Spinal cord (tissue), 10 donors: Measurements from ENCODE around the gene FIGLA. TPM values are rescaled to one million over a fixed set of nuclear protein-coding genes. Genes with fewer than 3 reads are reported as not detected.
A peak's percentile ranks its signal among the peaks of the same experiment; 100 is the strongest.

Source experiments
- DNase-seq, 6 donors: peaks; one replicate each; pipeline versions ENCODE4 v3.0.0 to v3.0.0-alpha.2; 2013 to 2015; ENCODE audit warnings: low spot score in 6 of 6, low read depth in 4 of 6
- H3K27ac ChIP-seq: one replicate; pipeline ENCODE4 v1.5.1; 2013; ENCODE audit warnings: low read depth, low read length, control low read depth
- H3K27me3 ChIP-seq: one replicate; pipeline ENCODE4 v1.6.1; 2013; ENCODE audit warnings: low read length; ENCODE audit not compliant: control insufficient read depth, insufficient read depth
- H3K36me3 ChIP-seq: one replicate; pipeline ENCODE4 v1.6.1; 2013; ENCODE audit warnings: low read length; ENCODE audit not compliant: control insufficient read depth, insufficient read depth
- H3K4me1 ChIP-seq: one replicate; pipeline ENCODE4 v1.6.1; 2013; ENCODE audit warnings: low read length; ENCODE audit not compliant: control insufficient read depth, insufficient read depth
- H3K4me3 ChIP-seq: one replicate; pipeline ENCODE4 v1.5.1; 2013; ENCODE audit warnings: low read depth, low read length, control low read depth
- H3K9me3 ChIP-seq: one replicate; pipeline ENCODE4 v1.6.1; 2013; ENCODE audit warnings: low read length; ENCODE audit not compliant: control insufficient read depth, insufficient read depth
- WGBS: methylation state at CpG from one replicate; pipeline ENCODE4 v1.1.5; 2013; ENCODE audit warnings: missing lambda C conversion rate; ENCODE audit not compliant: insufficient coverage; 5-methylcytosine and 5-hydroxymethylcytosine counted together
- polyA plus RNA-seq, 2 donors: library from polyadenylated mRNA; unstranded; fragments of 120-200 nt; gene quantifications; one replicate each; pipeline ENCODE4 v1.2.1, GENCODE V29; 2013; ENCODE audit not compliant: insufficient read length in 2 of 2
- total RNA-seq, 2 donors: library from RNA; depleted of rRNA in 1 of 2; stranded (reverse); fragments of 120-200 nt in 1 of 2; fragments of >200 nt in 1 of 2; gene quantifications; one replicate each; pipeline versions ENCODE4 v1.2.3 to v1.2.4, GENCODE V29; 2013 to 2014
- donor health status: healthy.

The FIGLA gene
- total and polyA plus RNA-seq, 4 donors: not detected

- no CpG with 5 or more reads among the region's 1 CpG for WGBS
- H3K4me3 ChIP-seq: no peak overlapping the region
- no peaks in the 10 kb centered on the region for H3K9me3 ChIP-seq
- H3K27me3 ChIP-seq: peaks cover 2% of the 10 kb centered on the region
- DNase-seq: no peak
- no peaks in the 10 kb centered on the region for H3K4me1 ChIP-seq
- no peak overlapping the region for H3K27ac ChIP-seq
- no peaks in the 10 kb centered on the region for H3K36me3 ChIP-seq
Observed at GRCh38 chr2:70778676-70779075, 11.8 kb downstream of the FIGLA start.

DNA sequence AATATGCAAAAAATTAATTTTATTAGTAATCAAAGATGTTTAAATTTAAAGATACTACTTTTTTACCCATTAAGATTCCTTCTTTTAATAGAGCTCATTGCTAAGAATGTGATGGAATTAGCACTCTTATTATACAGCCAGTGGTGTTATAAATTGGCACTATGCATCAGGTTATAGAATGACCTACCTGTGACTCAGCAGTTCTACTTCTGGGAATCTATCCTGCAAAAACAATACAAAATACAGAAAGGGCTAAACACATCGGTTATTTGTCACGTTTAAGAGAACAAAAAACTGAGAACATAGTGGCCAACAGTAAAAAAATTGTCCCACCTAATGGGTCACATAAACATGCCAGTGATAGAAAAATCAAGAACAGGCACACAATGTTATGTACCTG, 13.0 kb downstream of the FIGLA start:
- Histone ChIP-seq H3K9me3 (no peaks in the 10 kb centered on the region), H3K4me1 (no peaks in the 10 kb centered on the region), H3K27ac (no peak overlapping the region), H3K4me3 (no peak overlapping the region), H3K36me3 (no peaks in the 10 kb centered on the region), H3K27me3 (peaks cover 2% of the 10 kb centered on the region)
- 79% methylated on average over 2 of the region's 2 CpGs for WGBS
- no peak for DNase-seq

- H3K4me1 ChIP-seq: no peaks in the 10 kb centered on the region
- DNase-seq: no peak
- H3K36me3 ChIP-seq: no peaks in the 10 kb centered on the region
- peaks cover 2% of the 10 kb centered on the region for H3K27me3 ChIP-seq
- no peak overlapping the region for H3K27ac ChIP-seq
- no CpG with 5 or more reads among the region's 3 CpGs for WGBS
- H3K4me3 ChIP-seq: no peak overlapping the region
- H3K9me3 ChIP-seq: no peaks in the 10 kb centered on the region
Observed at GRCh38 chr2:70776266-70776665, 14.2 kb downstream of the FIGLA start.

DNA sequence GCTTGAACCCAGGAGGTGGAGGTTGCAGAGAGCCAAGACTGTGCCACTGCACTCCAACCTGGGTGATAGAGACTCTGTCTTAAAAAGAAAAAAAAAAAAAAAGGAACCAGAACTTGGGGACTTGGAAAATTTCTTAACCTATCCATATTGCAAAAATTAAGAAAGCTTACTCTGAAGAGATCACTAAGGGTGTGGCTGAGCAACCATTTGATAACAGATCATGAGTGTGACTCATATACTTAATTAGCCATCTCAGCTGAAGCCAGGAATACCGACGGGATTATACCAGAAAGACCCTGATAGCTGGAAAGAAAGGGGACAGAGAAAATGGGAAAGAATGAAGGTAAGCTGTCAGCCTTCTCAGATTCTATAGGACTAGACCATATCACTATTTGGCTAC, 15.3 kb downstream of the FIGLA start:
- Histone ChIP-seq H3K36me3 (no peaks in the 10 kb centered on the region), H3K4me3 (no peak overlapping the region), H3K27ac (no peak overlapping the region), H3K9me3 (no peaks in the 10 kb centered on the region), H3K27me3 (peaks cover 2% of the 10 kb centered on the region), H3K4me1 (no peaks in the 10 kb centered on the region)
- DNase-seq: no peak
- WGBS: no CpG with 5 or more reads among the region's 2 CpGs

GRCh38 chr2:70772486-70773155, 17.8 kb downstream of the FIGLA start:
- peaks cover 2% of the 10 kb centered on the region for H3K27me3 ChIP-seq
- H3K9me3 ChIP-seq: no peaks in the 10 kb centered on the region
- no CpG with 5 or more reads among the region's 2 CpGs for WGBS
- no peaks in the 10 kb centered on the region for H3K36me3 ChIP-seq
- no peak for DNase-seq
- no peak overlapping the region for H3K4me3 ChIP-seq
- H3K4me1 ChIP-seq: no peaks in the 10 kb centered on the region
- H3K27ac ChIP-seq: no peak overlapping the region

- Histone ChIP-seq H3K4me1 (no peaks in the 10 kb centered on the region), H3K9me3 (no peaks in the 10 kb centered on the region), H3K27me3 (peaks cover 2% of the 10 kb centered on the region), H3K27ac (no peak overlapping the region), H3K36me3 (no peaks in the 10 kb centered on the region), H3K4me3 (no peak overlapping the region)
- DNase-seq: no peak
- 100% methylated on average over 1 of the region's 2 CpGs for WGBS
Observed at GRCh38 chr2:70771446-70771845, 19.0 kb downstream of the FIGLA start.

GRCh38 chr2:70769450-70769849, 21.0 kb downstream of the FIGLA start:
- H3K4me3 ChIP-seq: no peak overlapping the region
- no peaks in the 10 kb centered on the region for H3K36me3 ChIP-seq
- 56% methylated on average over 1 of the region's 2 CpGs for WGBS
- H3K27ac ChIP-seq: no peak overlapping the region
- H3K9me3 ChIP-seq: no peaks in the 10 kb centered on the region
- H3K27me3 ChIP-seq: no peaks in the 10 kb centered on the region
- peaks cover 6% of the 10 kb centered on the region for H3K4me1 ChIP-seq
- DNase-seq: no peak

- Histone ChIP-seq H3K4me1 (peaks cover 10% of the 10 kb centered on the region), H3K36me3 (no peaks in the 10 kb centered on the region), H3K27me3 (no peaks in the 10 kb centered on the region), H3K27ac (no peak overlapping the region), H3K4me3 (no peak overlapping the region), H3K9me3 (no peaks in the 10 kb centered on the region)
- DNase-seq: no peak
- WGBS: no CpG with 5 or more reads among the region's 7 CpGs
Observed at GRCh38 chr2:70768590-70769085, 21.8 kb downstream of the FIGLA start.

DNA sequence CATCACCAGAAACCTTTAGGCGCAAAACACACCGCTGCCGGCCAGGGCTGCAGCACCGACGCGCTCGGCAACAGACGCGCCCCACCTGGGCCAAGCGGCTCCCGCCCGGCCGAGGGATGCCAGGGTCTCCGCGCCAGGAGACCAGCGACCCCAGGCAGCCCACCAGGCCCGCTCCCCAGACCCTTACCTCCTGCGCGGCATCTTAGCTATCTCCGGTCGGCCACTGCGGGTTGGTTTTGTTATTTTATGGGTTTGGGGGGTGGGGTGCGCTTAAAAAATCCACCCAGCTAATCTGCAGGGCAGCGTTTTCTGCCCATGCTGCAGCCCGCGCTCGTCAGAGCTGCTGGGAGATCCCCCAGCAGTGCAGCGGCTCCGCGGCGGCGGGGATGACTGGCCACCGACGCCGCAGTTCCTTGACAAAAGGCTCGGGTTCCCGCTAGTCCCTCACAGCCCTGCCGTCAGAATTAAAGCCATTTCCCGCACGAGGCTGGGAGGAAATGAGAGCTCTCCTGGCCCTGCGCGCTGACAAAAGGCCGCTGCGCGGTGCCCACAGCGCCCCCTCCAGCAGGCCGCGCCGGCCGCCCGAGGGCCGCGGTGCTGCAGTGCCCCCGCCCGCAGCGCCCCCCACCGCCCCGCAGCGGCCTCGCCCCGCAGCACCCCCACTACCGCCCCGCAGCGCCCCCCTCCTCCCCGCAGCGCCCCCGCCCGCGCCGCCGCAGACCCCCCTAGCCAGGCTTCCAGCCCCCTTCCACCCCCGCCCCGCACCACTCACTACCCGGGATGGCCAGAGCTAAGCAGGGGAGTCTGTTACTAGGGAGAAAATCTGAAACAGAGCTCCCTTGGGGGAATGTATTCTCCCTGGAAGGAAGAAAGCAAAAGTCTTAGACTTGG, 22.5 kb downstream of the FIGLA start, which contains the start of gene ADD2:
TSS of gene ADD2 (minus strand) at position 502 of the 891 bp plus-strand sequence. CDS start 61,792 bp downstream, outside the sequence.
- no peaks in the 10 kb centered on the region for H3K9me3 ChIP-seq
- no peaks in the 10 kb centered on the region for H3K27me3 ChIP-seq
- peak within 1 kb of the TSS; percentile 50 for H3K27ac ChIP-seq
- WGBS: under 1% methylated on average over 44 of the region's 74 CpGs
- peaks cover 10% of the 10 kb centered on the region for H3K4me1 ChIP-seq
- H3K4me3 ChIP-seq: peak within 1 kb of the TSS; percentile 54
- peak in 4 of 6 donors; percentile 57 to 94 (median 79) for DNase-seq
- H3K36me3 ChIP-seq: no peaks in the 10 kb centered on the region
